AG09319 (cell line): Measurements from ENCODE around the gene ZNF675.
"Not testable (repeated sequence)": the region's sequence is repeated elsewhere in the genome, so short reads cannot be mapped to it uniquely, and the experiment has no call there.

ENCODE experiments used
- DNase-seq: peaks from one replicate; pipeline ENCODE4 v3.0.0-alpha.2; 2010; ENCODE audit warnings: low read depth; ENCODE audit errors: extremely low read depth
- TF ChIP-seq, protein P1 (sequence below): IDR thresholded peaks from 2 replicates; pipeline ENCODE4 v1.5.1; 2011; ENCODE audit warnings: low read depth, mild to moderate bottlenecking, inconsistent platforms, low read length, moderate library complexity

The ZNF675 gene

DNA sequence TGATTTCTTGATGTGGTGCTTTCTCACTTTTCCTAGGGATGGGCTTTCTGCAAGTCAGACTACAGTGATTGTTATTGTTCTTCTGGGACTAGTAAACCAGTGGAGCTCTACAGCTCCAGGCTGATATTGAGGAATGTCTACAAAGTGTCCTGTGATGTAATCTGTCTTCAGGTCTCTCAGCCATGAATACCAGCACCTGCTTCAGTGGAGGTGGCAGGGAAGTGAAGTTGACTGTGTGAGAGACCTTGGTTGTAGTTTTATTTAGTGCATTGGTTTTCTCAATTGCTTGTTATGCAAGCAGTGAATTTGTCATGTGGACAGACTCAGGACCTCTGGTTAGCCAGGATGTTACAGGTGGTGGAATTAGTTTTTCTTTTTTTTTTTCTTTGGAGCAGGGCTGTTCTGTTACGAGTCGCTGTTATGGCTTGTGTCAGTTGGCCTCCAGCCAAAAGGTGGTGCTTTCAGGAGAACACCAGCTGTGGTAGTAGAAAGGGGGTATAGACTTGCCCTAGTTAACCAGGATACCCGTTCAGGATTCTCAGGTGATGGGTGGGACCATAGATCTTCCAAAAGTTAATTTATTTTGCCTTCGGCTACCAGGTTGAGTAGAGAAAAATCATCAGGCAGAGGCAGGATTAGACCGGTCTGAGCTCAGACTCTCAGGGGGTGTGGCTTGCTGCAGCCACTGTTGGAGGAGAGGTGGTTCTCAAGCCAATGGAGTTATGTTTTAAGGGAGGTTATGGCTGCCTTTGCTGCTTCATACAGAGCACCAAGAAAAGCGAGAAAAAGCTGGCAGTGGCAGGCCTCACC lies 11.9 kb upstream of the ZNF675 start:
- TF ChIP-seq, protein P1, sequence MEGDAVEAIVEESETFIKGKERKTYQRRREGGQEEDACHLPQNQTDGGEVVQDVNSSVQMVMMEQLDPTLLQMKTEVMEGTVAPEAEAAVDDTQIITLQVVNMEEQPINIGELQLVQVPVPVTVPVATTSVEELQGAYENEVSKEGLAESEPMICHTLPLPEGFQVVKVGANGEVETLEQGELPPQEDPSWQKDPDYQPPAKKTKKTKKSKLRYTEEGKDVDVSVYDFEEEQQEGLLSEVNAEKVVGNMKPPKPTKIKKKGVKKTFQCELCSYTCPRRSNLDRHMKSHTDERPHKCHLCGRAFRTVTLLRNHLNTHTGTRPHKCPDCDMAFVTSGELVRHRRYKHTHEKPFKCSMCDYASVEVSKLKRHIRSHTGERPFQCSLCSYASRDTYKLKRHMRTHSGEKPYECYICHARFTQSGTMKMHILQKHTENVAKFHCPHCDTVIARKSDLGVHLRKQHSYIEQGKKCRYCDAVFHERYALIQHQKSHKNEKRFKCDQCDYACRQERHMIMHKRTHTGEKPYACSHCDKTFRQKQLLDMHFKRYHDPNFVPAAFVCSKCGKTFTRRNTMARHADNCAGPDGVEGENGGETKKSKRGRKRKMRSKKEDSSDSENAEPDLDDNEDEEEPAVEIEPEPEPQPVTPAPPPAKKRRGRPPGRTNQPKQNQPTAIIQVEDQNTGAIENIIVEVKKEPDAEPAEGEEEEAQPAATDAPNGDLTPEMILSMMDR: no peak
- no peak for DNase-seq

DNA sequence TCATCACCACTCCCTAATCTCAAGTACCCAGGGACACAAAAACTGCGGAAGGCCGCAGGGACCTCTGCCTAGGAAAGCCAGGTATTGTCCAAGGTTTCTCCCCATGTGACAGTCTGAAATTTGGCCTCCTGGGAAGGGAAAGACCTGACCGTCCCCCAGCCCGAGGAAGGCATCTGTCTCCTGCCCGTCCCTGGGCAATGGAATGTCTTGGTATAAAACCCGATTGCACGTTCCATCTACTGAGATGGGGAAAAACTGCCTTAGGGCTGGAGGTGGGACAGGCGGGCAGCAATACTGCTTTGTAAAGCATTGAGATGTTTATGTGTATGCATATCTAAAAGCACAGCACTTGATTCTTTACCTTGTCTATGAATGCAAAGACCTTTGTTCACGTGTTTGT lies 5.9 kb upstream of the ZNF675 start:
- not testable (repeated sequence) for DNase-seq

DNA sequence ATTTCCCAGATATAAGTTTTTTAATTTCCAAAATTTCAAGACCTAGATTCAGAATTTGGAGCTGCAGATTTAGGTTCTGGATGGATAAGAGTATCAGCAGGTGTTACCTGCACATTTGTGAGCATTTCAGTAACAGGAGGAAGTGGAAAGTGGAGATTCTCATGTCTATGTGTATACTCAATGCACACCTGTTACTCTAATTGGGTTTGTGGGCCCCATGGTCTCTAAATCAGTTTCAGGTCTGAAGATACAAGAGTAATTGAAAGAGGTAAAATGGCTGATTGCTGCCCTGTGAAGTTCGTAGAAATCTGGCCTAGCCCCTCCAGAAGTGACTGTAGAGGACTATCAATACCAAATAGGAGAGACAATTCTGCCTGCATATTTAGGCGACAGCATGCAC lies 13.9 kb downstream of the ZNF675 start:
- DNase-seq: no peak

DNA sequence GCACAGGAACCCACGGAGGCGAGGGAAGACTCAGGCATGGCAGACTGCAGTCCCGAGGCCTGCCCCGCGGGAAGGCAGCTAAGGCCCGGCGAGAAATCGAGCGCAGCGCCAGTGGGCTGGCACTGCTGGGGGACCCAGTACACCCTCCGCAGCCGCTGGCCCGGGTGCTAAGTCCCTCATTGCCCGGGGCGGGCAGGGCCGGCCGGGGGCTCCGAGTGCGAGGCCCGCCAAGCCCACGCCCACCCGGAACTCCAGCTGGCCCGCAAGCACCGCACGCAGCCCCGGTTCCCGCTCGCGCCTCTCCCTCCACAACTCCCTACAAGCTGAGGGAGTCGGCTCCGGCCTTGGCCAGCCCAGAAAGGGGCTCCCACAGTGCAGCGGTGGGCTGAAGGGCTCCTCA lies 18.4 kb downstream of the ZNF675 start:
- DNase-seq: not testable (repeated sequence)

More for the DNA sequence above, 13.9 kb downstream of the ZNF675 start:
- TF ChIP-seq, protein P1: no peak

DNA sequence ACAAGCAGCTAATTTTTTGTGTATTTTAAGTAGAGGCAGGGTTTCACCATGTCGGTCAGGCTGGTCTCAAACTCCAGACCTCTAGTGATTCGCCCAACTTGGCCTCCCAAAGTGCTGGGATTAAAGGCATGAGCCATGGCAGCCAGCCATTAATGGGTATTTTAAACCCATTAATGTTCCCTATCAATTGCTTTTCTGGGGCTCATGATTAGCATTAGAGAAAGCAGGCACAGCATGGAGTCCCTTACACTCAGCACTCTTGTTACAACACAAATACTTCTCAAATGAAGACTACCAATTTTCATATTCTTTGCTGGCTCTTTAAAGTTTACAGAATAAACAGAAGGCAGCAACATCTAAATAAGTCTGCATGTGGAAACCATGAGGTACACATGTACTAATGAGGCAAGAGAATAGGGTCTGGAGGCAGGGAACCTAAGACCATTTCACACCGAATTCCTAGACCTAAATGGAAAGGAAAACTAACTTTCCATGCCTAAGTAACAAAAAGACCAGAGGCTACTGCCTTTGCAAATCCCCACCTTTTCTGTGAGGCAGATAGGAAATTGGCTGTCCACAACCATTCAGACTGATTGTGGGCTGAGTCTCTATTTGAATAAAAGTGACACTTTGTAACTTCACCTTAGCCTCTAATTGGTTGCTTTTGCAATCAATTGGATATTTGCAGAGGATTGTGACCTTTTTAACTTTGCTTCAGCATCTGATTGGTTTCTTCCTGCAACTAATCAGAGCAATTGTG lies 21.2 kb downstream of the ZNF675 start:
- DNase-seq: no peak
- TF ChIP-seq, protein P1: no peak

DNA sequence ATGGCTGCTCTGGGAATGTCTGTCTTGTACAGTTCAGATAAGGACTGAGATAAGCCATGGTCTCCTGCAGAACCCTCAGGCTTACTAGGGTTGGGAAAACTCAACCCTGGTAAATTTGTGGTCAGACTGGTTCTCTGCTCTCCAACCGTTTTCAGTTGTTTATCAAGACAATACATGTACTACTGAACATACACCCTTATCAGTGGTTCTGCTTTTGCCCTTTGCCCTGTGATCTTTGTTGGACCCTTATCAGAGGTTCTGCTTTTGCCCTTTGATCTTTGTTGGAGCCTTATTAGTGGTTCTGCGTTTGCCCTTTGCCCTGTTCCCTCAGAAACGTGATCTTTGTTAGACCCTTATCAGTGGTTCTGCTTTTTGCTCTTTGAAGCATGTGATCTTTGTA lies 37.2 kb downstream of the ZNF675 start:
- not testable (repeated sequence) for DNase-seq
